K562 (cell line): ENCODE measurements around the gene RAB13. TPM values are rescaled to one million over a fixed set of nuclear protein-coding genes. Genes with fewer than 3 reads are reported as not detected.

Experiments
- ARNT ChIP-seq, 2 experiments: fragments of 450-650 bp; IDR thresholded peaks; 2 replicates each; pipeline ENCODE4 v1.6.1; 2016; ENCODE audit warnings: mild to moderate bottlenecking in 1 of 2
- ASH1L ChIP-seq: fragments of 450-650 bp; IDR thresholded peaks from 2 replicates; pipeline ENCODE4 v1.6.1; 2018; ENCODE audit warnings: borderline replicate concordance, mild to moderate bottlenecking, low read depth; ENCODE audit not compliant: partially characterized antibody
- CBX5 ChIP-seq: IDR thresholded peaks from 2 replicates; pipeline ENCODE4 v1.6.1; 2014; ENCODE audit warnings: low read depth, borderline replicate concordance
- EWSR1 ChIP-seq: fragments of 450-650 bp; IDR thresholded peaks from 2 replicates; pipeline ENCODE4 v1.6.1; 2018; ENCODE audit warnings: borderline replicate concordance, mild to moderate bottlenecking, low read depth, moderate library complexity; ENCODE audit not compliant: partially characterized antibody
- HLTF ChIP-seq: fragments of 450-650 bp; IDR thresholded peaks from 2 replicates; pipeline ENCODE4 v1.6.1; 2016
- HNRNPH1 ChIP-seq: fragments of 200-400 bp; formaldehyde crosslinking; optimal IDR thresholded peaks from 2 replicates; pipeline ENCODE3; 2017; ENCODE audit warnings: low read depth, mild to moderate bottlenecking, low read length, moderate library complexity
- KDM4B ChIP-seq, 2 experiments: fragments of 450-650 bp in 1 of 2; sonication (generic) in 1 of 2; IDR thresholded peaks; 2 replicates each; pipeline ENCODE4 v1.6.1; 2016 to 2017; ENCODE audit warnings: borderline replicate concordance in 2 of 2, antibody characterized with exemption in 1 of 2, low read depth in 1 of 2, mild to moderate bottlenecking in 1 of 2
- MED1 ChIP-seq: sonication (generic); formaldehyde crosslinking; IDR thresholded peaks from 2 replicates; pipeline ENCODE4 v1.8.1; 2023; ENCODE audit warnings: missing genetic modification reagents, borderline replicate concordance
- MYC ChIP-seq, 2 experiments: fragments of 250-450 bp in 1 of 2; sonication (Bioruptor Pico) in 1 of 2; IDR thresholded peaks; 2 replicates each; pipeline versions ENCODE4 v1.5.1 to v1.6.1; 2012 to 2021; ENCODE audit warnings: low read depth in 2 of 2, borderline replicate concordance in 1 of 2, improper control_type of control experiment in 1 of 2, low read length in 1 of 2, mild to moderate bottlenecking in 1 of 2, moderate library complexity in 1 of 2
- MYNN ChIP-seq, 2 experiments: sonication (generic); formaldehyde crosslinking in 1 of 2; IDR thresholded peaks; 2 replicates each; pipeline versions ENCODE4 v1.5.0 to v1.6.1; 2016 to 2020; ENCODE audit warnings: antibody characterized with exemption in 1 of 2, missing genetic modification reagents in 1 of 2
- NFE2L1 ChIP-seq: fragments of 450-650 bp; IDR thresholded peaks from 2 replicates; pipeline ENCODE4 v1.6.1; 2016; ENCODE audit warnings: missing genetic modification characterization, low read depth, mild to moderate bottlenecking, missing compliant biosample characterization, moderate library complexity, borderline replicate concordance
- NFIC ChIP-seq: fragments of 450-650 bp; IDR thresholded peaks from 2 replicates; pipeline ENCODE4 v1.6.1; 2017; ENCODE audit warnings: mild to moderate bottlenecking, inconsistent platforms
- PHF8 ChIP-seq: fragments of 200-600 bp; sonication (generic); IDR thresholded peaks from 2 replicates; pipeline ENCODE4 v1.6.1; 2012; ENCODE audit warnings: mixed run types, mild to moderate bottlenecking, inconsistent platforms, low read length, moderate library complexity, borderline replicate concordance
- PURB ChIP-seq: sonication (generic); formaldehyde crosslinking; IDR thresholded peaks from 2 replicates; pipeline ENCODE4 v1.9.0; 2021; ENCODE audit warnings: low read depth, mild to moderate bottlenecking, missing genetic modification reagents
- SIRT6 ChIP-seq: IDR thresholded peaks from one replicate; pipeline ENCODE4 v1.6.1; 2012; ENCODE audit warnings: low read depth, mild to moderate bottlenecking, control low read depth, inconsistent platforms, low read length, moderate library complexity
- SMARCA5 ChIP-seq: fragments of 450-650 bp; IDR thresholded peaks from 2 replicates; pipeline ENCODE4 v1.6.1; 2016
- ZNF174 ChIP-seq: fragments of 250-450 bp; sonication (Bioruptor Pico); IDR thresholded peaks from 2 replicates; pipeline ENCODE4 v1.4.0; 2020; ENCODE audit warnings: mild to moderate bottlenecking
- ZNF75A ChIP-seq: fragments of 450-650 bp; formaldehyde crosslinking; IDR thresholded peaks from 2 replicates; pipeline ENCODE4 v1.4.0; 2020; ENCODE audit warnings: mild to moderate bottlenecking
- polyA plus RNA-seq, 8 experiments: library from polyadenylated mRNA; depleted of rRNA in 4 of 8; stranded (reverse) in 5 of 8; unstranded in 3 of 8; fragments of >200 nt; fragmentation: Nextera tagmentation in 2 of 8; fragmentation: Illumina TruSeq in 1 of 8; extraction: Ambion mirVana in 2 of 8; extraction: Trizol in 1 of 8; gene quantifications; 2 replicates each; pipeline versions ENCODE4 v1.2.1 to v1.2.3, GENCODE V29; 2011 to 2014; ENCODE audit warnings: inconsistent platforms in 1 of 8, missing spikeins in 1 of 8
- total RNA-seq, 7 experiments: library from RNA; depleted of rRNA in 6 of 7; stranded (reverse); fragments of >200 nt in 6 of 7; fragmentation: Illumina TruSeq in 2 of 7; extraction: Trizol in 2 of 7; gene quantifications; 2 replicates each; pipeline versions ENCODE4 v1.2.1 to v1.2.3, GENCODE V29; 2011 to 2021; ENCODE audit warnings: low replicate concordance in 1 of 7
- TF ChIP-seq, protein P1 (sequence below), 2 experiments: IDR thresholded peaks; 2 replicates each; pipeline ENCODE4 v1.6.1; 2011; ENCODE audit warnings: borderline replicate concordance in 1 of 2, control low read depth in 1 of 2, low read depth in 1 of 2, low read length in 1 of 2, mild to moderate bottlenecking in 1 of 2, mixed read lengths in 1 of 2, moderate library complexity in 1 of 2; ENCODE audit not compliant: insufficient read depth in 1 of 2, insufficient read length in 1 of 2, poor library complexity in 1 of 2, severe bottlenecking in 1 of 2; ENCODE audit errors: extremely low read depth in 1 of 2
- TF ChIP-seq, protein P2 (sequence below): fragments of 250-450 bp; sonication (Bioruptor Pico); IDR thresholded peaks from 2 replicates; pipeline ENCODE4 v1.4.0; 2020; ENCODE audit warnings: mild to moderate bottlenecking, moderate library complexity, borderline replicate concordance
- TF ChIP-seq, protein P3 (sequence below): sonication (generic); formaldehyde crosslinking; IDR thresholded peaks from 2 replicates; pipeline ENCODE4 v1.8.0; 2022; ENCODE audit warnings: missing genetic modification reagents, mild to moderate bottlenecking, borderline replicate concordance

RAB13 gene
- total and polyA plus RNA-seq, 9 of the 15 experiments (the other 6 are each of a cell fraction or from before 2014, with no cell fraction given): 22.3 to 100 (median 39.8) TPM

DNA sequence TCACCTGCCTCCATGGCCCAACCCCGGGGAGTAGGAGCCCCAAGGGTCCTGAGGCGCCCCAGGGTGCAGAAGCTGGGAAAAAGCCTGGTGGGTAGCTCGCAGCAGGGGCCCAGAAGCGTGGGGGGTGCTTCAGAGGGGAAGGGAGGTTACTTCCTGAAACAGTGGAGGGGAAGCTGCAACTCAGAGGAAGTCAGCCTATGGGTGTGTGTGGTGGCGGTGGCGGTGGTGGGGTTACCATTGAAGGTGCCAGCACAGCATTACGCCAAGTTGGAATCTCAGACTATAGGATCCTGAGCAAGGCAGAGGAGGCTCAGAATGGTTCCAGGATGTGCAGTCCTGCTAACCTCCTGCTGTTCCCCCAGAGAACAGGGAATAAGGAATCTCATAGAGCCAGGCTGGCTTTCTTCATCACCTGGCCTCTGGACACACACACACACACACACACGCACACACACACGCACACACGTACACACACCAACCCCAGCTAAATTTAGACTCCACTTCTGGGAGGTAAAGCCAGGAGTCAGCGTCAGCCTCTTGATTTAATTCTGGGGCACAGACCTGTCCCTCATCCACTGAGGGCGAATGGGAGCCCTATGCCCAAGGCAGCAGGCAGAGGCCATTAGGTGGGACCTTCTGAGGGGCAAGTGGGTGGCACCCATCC lies 40.9 kb downstream of the RAB13 start (continued):
- TF ChIP-seq HLTF (peak; percentile 75; the same call in 1 of the 2 replicates), ZNF75A (CRISPR knock-in tag) (no peak), CBX5 (no peak), PHF8 (no peak), NFE2L1 (tag) (no peak), MYNN (IDR thresholded peaks at IDR 0.05) (no peak), MYNN (CRISPR knock-in tag; IDR thresholded peaks at IDR 0.05) (no peak), SMARCA5 (0 out of 2 replicates have a peak, but pooled peaks have one; percentile 40), MYC (IDR thresholded peaks at IDR 0.05; ENCODE audit: low read depth, low read length) (no peak), MYC (CRISPR knock-in tag; IDR thresholded peaks at IDR 0.05; ENCODE audit: borderline replicate concordance, low read depth) (peak; percentile 58; the same call in 1 of the 2 replicates), ZNF174 (no peak), NFIC (no peak), ARNT (IDR thresholded peaks at IDR 0.05) (no peak), HNRNPH1 (no peak), SIRT6 (no peak), ASH1L (no peak), MED1 (CRISPR knock-in tag) (no peak), EWSR1 (no peak), KDM4B (IDR thresholded peaks at IDR 0.05; ENCODE audit: borderline replicate concordance in 2 of 2, low read depth in 1 of 2) (no peak), PURB (CRISPR knock-in tag) (no peak)
- TF ChIP-seq, protein P1, sequence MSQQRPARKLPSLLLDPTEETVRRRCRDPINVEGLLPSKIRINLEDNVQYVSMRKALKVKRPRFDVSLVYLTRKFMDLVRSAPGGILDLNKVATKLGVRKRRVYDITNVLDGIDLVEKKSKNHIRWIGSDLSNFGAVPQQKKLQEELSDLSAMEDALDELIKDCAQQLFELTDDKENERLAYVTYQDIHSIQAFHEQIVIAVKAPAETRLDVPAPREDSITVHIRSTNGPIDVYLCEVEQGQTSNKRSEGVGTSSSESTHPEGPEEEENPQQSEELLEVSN (IDR thresholded peaks at IDR 0.05; ENCODE audit: borderline replicate concordance in 1 of 2, extremely low read depth in 1 of 2, insufficient read depth in 1 of 2, insufficient read length in 1 of 2, low read depth in 1 of 2, low read length in 1 of 2, poor library complexity in 1 of 2, severe bottlenecking in 1 of 2): no peak
- TF ChIP-seq, protein P2, sequence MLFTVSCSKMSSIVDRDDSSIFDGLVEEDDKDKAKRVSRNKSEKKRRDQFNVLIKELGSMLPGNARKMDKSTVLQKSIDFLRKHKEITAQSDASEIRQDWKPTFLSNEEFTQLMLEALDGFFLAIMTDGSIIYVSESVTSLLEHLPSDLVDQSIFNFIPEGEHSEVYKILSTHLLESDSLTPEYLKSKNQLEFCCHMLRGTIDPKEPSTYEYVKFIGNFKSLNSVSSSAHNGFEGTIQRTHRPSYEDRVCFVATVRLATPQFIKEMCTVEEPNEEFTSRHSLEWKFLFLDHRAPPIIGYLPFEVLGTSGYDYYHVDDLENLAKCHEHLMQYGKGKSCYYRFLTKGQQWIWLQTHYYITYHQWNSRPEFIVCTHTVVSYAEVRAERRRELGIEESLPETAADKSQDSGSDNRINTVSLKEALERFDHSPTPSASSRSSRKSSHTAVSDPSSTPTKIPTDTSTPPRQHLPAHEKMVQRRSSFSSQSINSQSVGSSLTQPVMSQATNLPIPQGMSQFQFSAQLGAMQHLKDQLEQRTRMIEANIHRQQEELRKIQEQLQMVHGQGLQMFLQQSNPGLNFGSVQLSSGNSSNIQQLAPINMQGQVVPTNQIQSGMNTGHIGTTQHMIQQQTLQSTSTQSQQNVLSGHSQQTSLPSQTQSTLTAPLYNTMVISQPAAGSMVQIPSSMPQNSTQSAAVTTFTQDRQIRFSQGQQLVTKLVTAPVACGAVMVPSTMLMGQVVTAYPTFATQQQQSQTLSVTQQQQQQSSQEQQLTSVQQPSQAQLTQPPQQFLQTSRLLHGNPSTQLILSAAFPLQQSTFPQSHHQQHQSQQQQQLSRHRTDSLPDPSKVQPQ: no peak
- TF ChIP-seq, protein P3, sequence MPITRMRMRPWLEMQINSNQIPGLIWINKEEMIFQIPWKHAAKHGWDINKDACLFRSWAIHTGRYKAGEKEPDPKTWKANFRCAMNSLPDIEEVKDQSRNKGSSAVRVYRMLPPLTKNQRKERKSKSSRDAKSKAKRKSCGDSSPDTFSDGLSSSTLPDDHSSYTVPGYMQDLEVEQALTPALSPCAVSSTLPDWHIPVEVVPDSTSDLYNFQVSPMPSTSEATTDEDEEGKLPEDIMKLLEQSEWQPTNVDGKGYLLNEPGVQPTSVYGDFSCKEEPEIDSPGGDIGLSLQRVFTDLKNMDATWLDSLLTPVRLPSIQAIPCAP (CRISPR knock-in tag): 0 out of 2 replicates have a peak, but pooled peaks have one; percentile 47
